Ishikawa (cell line): ENCODE results near the gene MEIS3.

Experiments used
- CEBPB ChIP-seq: IDR thresholded peaks from 2 replicates; pipeline ENCODE4 v1.6.1; 2012
- CREB1 ChIP-seq: IDR thresholded peaks from 2 replicates; pipeline ENCODE4 v1.6.1; 2012; ENCODE audit warnings: low read depth
- EGR1 ChIP-seq: IDR thresholded peaks from 2 replicates; pipeline ENCODE4 v1.6.1; 2012
- EP300 ChIP-seq: IDR thresholded peaks from 2 replicates; pipeline ENCODE4 v1.6.1; 2012; ENCODE audit warnings: borderline replicate concordance
- FOXM1 ChIP-seq: IDR thresholded peaks from 2 replicates; pipeline ENCODE4 v1.6.1; 2012; ENCODE audit warnings: low read depth, borderline replicate concordance
- MAX ChIP-seq: IDR thresholded peaks from 2 replicates; pipeline ENCODE4 v1.6.1; 2012
- NFIC ChIP-seq: IDR thresholded peaks from 2 replicates; pipeline ENCODE4 v1.6.1; 2012
- RAD21 ChIP-seq: IDR thresholded peaks from 2 replicates; pipeline ENCODE4 v1.6.1; 2012; ENCODE audit warnings: low read depth
- TAF1 ChIP-seq: IDR thresholded peaks from 2 replicates; pipeline ENCODE4 v1.6.1; 2012; ENCODE audit warnings: low read depth, mild to moderate bottlenecking
- TCF12 ChIP-seq: IDR thresholded peaks from 2 replicates; pipeline ENCODE4 v1.6.1; 2012; ENCODE audit warnings: low read depth
- TEAD4 ChIP-seq: IDR thresholded peaks from 2 replicates; pipeline ENCODE4 v1.6.1; 2012
- YY1 ChIP-seq: IDR thresholded peaks from 2 replicates; pipeline ENCODE4 v1.6.1; 2012; ENCODE audit warnings: low read depth
- ZBTB7A ChIP-seq: IDR thresholded peaks from 2 replicates; pipeline ENCODE4 v1.6.1; 2012; ENCODE audit warnings: low read depth
- TF ChIP-seq, protein P1 (sequence below): IDR thresholded peaks from 2 replicates; pipeline ENCODE4 v1.6.1; 2012
- TF ChIP-seq, protein P2 (sequence below): IDR thresholded peaks from 2 replicates; pipeline ENCODE4 v1.6.1; 2012; ENCODE audit warnings: low read depth, mild to moderate bottlenecking

Gene MEIS3

GRCh38 chr19:47411101-47411500 is 8.2 kb downstream of the MEIS3 start:
- no peak for TF ChIP-seq EGR1
- TF ChIP-seq ZBTB7A: no peak
- TF ChIP-seq TAF1: no peak
- no peak for TF ChIP-seq FOXM1
- TF ChIP-seq, protein P1, sequence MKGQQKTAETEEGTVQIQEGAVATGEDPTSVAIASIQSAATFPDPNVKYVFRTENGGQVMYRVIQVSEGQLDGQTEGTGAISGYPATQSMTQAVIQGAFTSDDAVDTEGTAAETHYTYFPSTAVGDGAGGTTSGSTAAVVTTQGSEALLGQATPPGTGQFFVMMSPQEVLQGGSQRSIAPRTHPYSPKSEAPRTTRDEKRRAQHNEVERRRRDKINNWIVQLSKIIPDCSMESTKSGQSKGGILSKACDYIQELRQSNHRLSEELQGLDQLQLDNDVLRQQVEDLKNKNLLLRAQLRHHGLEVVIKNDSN: no peak
- no peak for TF ChIP-seq YY1
- TF ChIP-seq, protein P2, sequence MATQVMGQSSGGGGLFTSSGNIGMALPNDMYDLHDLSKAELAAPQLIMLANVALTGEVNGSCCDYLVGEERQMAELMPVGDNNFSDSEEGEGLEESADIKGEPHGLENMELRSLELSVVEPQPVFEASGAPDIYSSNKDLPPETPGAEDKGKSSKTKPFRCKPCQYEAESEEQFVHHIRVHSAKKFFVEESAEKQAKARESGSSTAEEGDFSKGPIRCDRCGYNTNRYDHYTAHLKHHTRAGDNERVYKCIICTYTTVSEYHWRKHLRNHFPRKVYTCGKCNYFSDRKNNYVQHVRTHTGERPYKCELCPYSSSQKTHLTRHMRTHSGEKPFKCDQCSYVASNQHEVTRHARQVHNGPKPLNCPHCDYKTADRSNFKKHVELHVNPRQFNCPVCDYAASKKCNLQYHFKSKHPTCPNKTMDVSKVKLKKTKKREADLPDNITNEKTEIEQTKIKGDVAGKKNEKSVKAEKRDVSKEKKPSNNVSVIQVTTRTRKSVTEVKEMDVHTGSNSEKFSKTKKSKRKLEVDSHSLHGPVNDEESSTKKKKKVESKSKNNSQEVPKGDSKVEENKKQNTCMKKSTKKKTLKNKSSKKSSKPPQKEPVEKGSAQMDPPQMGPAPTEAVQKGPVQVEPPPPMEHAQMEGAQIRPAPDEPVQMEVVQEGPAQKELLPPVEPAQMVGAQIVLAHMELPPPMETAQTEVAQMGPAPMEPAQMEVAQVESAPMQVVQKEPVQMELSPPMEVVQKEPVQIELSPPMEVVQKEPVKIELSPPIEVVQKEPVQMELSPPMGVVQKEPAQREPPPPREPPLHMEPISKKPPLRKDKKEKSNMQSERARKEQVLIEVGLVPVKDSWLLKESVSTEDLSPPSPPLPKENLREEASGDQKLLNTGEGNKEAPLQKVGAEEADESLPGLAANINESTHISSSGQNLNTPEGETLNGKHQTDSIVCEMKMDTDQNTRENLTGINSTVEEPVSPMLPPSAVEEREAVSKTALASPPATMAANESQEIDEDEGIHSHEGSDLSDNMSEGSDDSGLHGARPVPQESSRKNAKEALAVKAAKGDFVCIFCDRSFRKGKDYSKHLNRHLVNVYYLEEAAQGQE: no peak
- TF ChIP-seq NFIC: no peak
- no peak for TF ChIP-seq CEBPB
- TF ChIP-seq CREB1: no peak
- no peak for TF ChIP-seq MAX
- no peak for TF ChIP-seq TEAD4
- no peak for TF ChIP-seq TCF12
- no peak for TF ChIP-seq RAD21
- no peak for TF ChIP-seq EP300

- TF ChIP-seq MAX (no peak), TCF12 (no peak), TEAD4 (no peak), EGR1 (no peak), EP300 (no peak), CEBPB (no peak), YY1 (no peak), FOXM1 (no peak), RAD21 (no peak), TAF1 (no peak), ZBTB7A (no peak), CREB1 (no peak)
- TF ChIP-seq, protein P2: no peak
Observed at GRCh38 chr19:47408156-47408938, 11.0 kb downstream of the MEIS3 start.

GRCh38 chr19:47407417-47407774 is 11.9 kb downstream of the MEIS3 start:
- TF ChIP-seq, protein P2: no peak; the same call in 1 of the 2 replicates
- TF ChIP-seq RAD21: no peak
- no peak for TF ChIP-seq TCF12
- no peak for TF ChIP-seq ZBTB7A
- no peak for TF ChIP-seq CREB1
- no peak for TF ChIP-seq FOXM1
- TF ChIP-seq MAX: no peak
- TF ChIP-seq, protein P1: no peak
- no peak for TF ChIP-seq NFIC
- TF ChIP-seq EP300: no peak
- TF ChIP-seq CEBPB: no peak
- TF ChIP-seq TEAD4: no peak
- no peak for TF ChIP-seq TAF1
- no peak for TF ChIP-seq EGR1
- no peak for TF ChIP-seq YY1
